ENCODE results near the gene DCLRE1A. TPM values are rescaled to one million over a fixed set of nuclear protein-coding genes. Genes with fewer than 3 reads are reported as not detected.

Gene DCLRE1A
- total and polyA plus RNA-seq, 2 of the 13 experiments (the other 11 are each of a cell fraction or from before 2014, with no cell fraction given), result 6.2 to 19.6 TPM

DNA sequence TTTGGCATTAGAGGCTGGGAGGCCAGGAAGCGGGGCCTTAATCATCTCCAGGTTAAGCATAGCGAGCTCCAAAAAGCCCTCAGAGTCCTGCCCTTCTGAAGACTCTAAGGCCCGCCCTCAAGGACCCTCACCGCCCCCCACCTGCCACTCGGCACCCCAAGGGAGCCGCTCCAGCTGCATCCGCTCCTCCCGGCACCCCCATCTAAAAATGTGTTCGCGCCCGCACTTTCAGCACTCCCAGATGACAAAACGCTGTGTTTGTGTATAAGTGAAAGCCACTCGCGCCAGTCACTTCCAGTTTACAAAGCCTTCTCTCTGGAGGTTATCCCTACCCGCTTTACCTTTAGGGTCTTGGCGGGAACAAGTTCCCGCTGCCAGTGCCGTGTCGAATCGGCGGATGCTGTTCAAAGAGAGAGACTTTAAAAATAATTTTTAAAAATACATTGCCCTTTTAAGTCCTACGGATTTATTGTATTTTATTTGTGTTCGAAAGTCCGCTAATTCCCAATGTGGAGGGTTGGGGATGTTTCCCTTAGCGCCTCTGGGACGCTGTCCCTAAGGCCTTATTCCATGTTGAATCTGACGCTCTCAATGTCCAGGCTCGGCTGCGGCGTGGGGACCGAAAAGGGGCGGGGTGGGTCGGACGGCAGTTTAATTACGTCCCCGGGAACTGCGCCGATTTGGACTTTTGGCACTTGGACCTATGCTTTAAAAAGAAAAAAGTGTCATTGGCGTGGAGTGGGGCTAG lies at the start of gene DCLRE1A, which contains the start of gene NHLRC2 (continued):
- 0 out of 2 replicates have a peak, but pooled peaks have one; percentile 19 for TF ChIP-seq EEA1 (CRISPR knock-in tag; IDR thresholded peaks at IDR 0.05; ENCODE audit: borderline replicate concordance)
- TF ChIP-seq ZNF17 (CRISPR knock-in tag; IDR thresholded peaks at IDR 0.05), result peak; percentile 54; the same call in 1 of the 2 replicates
- peak; percentile 95; the same call in 1 of the 2 replicates for TF ChIP-seq KDM5A (IDR thresholded peaks at IDR 0.05; ENCODE audit: borderline replicate concordance, low read length)
- TF ChIP-seq, protein P1, sequence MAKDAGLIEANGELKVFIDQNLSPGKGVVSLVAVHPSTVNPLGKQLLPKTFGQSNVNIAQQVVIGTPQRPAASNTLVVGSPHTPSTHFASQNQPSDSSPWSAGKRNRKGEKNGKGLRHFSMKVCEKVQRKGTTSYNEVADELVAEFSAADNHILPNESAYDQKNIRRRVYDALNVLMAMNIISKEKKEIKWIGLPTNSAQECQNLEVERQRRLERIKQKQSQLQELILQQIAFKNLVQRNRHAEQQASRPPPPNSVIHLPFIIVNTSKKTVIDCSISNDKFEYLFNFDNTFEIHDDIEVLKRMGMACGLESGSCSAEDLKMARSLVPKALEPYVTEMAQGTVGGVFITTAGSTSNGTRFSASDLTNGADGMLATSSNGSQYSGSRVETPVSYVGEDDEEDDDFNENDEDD (CRISPR knock-in tag; IDR thresholded peaks at IDR 0.05; ENCODE audit: borderline replicate concordance), result peak; percentile 93; the same call in 1 of the 2 replicates
- TF ChIP-seq, protein P2, sequence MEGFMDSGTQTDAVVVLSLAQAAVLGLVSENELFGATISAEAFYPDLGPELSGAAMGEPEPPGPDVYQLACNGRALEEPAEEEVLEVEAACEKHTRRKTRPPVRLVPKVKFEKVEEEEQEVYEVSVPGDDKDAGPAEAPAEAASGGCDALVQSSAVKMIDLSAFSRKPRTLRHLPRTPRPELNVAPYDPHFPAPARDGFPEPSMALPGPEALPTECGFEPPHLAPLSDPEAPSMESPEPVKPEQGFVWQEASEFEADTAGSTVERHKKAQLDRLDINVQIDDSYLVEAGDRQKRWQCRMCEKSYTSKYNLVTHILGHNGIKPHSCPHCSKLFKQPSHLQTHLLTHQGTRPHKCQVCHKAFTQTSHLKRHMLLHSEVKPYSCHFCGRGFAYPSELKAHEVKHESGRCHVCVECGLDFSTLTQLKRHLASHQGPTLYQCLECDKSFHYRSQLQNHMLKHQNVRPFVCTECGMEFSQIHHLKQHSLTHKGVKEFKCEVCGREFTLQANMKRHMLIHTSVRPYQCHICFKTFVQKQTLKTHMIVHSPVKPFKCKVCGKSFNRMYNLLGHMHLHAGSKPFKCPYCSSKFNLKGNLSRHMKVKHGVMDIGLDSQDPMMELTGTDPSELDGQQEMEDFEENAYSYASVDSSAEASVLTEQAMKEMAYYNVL (CRISPR knock-in tag; IDR thresholded peaks at IDR 0.05; ENCODE audit: borderline replicate concordance), result peak; percentile 43; the same call in 1 of the 2 replicates
- TF ChIP-seq KLF13 (CRISPR knock-in tag; IDR thresholded peaks at IDR 0.05), result no peak
- TF ChIP-seq, protein P3, sequence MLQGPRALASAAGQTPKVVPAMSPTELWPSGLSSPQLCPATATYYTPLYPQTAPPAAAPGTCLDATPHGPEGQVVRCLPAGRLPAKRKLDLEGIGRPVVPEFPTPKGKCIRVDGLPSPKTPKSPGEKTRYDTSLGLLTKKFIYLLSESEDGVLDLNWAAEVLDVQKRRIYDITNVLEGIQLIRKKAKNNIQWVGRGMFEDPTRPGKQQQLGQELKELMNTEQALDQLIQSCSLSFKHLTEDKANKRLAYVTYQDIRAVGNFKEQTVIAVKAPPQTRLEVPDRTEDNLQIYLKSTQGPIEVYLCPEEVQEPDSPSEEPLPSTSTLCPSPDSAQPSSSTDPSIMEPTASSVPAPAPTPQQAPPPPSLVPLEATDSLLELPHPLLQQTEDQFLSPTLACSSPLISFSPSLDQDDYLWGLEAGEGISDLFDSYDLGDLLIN (CRISPR knock-in tag; IDR thresholded peaks at IDR 0.05; ENCODE audit: borderline replicate concordance), result peak; percentile 73; the same call in 1 of the 2 replicates
- TF ChIP-seq, protein P4, sequence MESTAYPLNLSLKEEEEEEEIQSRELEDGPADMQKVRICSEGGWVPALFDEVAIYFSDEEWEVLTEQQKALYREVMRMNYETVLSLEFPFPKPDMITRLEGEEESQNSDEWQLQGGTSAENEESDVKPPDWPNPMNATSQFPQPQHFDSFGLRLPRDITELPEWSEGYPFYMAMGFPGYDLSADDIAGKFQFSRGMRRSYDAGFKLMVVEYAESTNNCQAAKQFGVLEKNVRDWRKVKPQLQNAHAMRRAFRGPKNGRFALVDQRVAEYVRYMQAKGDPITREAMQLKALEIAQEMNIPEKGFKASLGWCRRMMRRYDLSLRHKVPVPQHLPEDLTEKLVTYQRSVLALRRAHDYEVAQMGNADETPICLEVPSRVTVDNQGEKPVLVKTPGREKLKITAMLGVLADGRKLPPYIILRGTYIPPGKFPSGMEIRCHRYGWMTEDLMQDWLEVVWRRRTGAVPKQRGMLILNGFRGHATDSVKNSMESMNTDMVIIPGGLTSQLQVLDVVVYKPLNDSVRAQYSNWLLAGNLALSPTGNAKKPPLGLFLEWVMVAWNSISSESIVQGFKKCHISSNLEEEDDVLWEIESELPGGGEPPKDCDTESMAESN (CRISPR knock-in tag; conservative IDR thresholded peaks at IDR 0.05), result peak; percentile 65; the same call in 1 of the 2 replicates
- no peak for TF ChIP-seq ETV5 (CRISPR knock-in tag; IDR thresholded peaks at IDR 0.05; ENCODE audit: borderline replicate concordance)
- TF ChIP-seq HNRNPH1 (optimal IDR thresholded peaks at IDR 0.05; ENCODE audit: low read depth, low read length), result peak; percentile 81
- TF ChIP-seq ELF1 (CRISPR knock-in tag; IDR thresholded peaks at IDR 0.05), result peak; percentile 23; the same call in 1 of the 2 replicates
- TF ChIP-seq SIN3A (IDR thresholded peaks at IDR 0.05; ENCODE audit: borderline replicate concordance, low read depth, low read length), result 0 out of 2 replicates have a peak, but pooled peaks have one; percentile 13
- TF ChIP-seq ZNF883 (CRISPR knock-in tag; IDR thresholded peaks at IDR 0.05; ENCODE audit: not compliant biosample characterization), result no peak
- no peak for TF ChIP-seq ZFP37 (CRISPR knock-in tag; IDR thresholded peaks at IDR 0.05; ENCODE audit: borderline replicate concordance)
- no peak for TF ChIP-seq ZBTB20 (CRISPR knock-in tag; IDR thresholded peaks at IDR 0.05; ENCODE audit: borderline replicate concordance, low read depth)
- TF ChIP-seq, protein P5, sequence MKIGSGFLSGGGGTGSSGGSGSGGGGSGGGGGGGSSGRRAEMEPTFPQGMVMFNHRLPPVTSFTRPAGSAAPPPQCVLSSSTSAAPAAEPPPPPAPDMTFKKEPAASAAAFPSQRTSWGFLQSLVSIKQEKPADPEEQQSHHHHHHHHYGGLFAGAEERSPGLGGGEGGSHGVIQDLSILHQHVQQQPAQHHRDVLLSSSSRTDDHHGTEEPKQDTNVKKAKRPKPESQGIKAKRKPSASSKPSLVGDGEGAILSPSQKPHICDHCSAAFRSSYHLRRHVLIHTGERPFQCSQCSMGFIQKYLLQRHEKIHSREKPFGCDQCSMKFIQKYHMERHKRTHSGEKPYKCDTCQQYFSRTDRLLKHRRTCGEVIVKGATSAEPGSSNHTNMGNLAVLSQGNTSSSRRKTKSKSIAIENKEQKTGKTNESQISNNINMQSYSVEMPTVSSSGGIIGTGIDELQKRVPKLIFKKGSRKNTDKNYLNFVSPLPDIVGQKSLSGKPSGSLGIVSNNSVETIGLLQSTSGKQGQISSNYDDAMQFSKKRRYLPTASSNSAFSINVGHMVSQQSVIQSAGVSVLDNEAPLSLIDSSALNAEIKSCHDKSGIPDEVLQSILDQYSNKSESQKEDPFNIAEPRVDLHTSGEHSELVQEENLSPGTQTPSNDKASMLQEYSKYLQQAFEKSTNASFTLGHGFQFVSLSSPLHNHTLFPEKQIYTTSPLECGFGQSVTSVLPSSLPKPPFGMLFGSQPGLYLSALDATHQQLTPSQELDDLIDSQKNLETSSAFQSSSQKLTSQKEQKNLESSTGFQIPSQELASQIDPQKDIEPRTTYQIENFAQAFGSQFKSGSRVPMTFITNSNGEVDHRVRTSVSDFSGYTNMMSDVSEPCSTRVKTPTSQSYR (CRISPR knock-in tag; IDR thresholded peaks at IDR 0.05; ENCODE audit: borderline replicate concordance), result peak; percentile 4; the same call in 1 of the 2 replicates
- TF ChIP-seq, protein P6, sequence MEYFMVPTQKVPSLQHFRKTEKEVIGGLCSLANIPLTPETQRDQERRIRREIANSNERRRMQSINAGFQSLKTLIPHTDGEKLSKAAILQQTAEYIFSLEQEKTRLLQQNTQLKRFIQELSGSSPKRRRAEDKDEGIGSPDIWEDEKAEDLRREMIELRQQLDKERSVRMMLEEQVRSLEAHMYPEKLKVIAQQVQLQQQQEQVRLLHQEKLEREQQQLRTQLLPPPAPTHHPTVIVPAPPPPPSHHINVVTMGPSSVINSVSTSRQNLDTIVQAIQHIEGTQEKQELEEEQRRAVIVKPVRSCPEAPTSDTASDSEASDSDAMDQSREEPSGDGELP (IDR thresholded peaks at IDR 0.05; ENCODE audit: borderline replicate concordance, low read depth), result peak; percentile 58; the same call in 1 of the 2 replicates
